ENCODE data around the gene ATG7.
"Not testable (repeated sequence)": the region's sequence is repeated elsewhere in the genome, so short reads cannot be mapped to it uniquely, and the experiment has no call there.

Gene ATG7

DNA sequence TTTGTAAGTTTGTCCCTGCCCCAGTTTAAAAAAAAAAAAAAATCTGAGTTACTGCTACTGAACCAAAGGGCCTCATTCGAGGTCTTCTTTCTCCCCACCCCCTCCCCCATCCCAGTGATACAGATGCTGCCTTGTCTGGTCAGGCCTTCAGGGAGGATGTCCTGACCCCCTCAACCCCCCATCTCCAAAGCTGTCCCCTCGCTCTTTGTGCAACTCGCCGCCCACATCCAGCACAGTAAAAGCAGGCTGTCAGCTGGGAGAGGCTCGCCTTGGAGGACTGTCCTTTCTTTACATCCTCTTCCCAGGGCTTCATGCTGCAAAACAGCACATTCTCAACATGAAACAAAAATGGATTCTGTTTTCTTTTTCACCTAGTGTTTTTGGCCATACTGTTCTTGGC, 238.2 kb downstream of the ATG7 start:
- DNase-seq (ENCODE audit: low spot score), result no peak

DNA sequence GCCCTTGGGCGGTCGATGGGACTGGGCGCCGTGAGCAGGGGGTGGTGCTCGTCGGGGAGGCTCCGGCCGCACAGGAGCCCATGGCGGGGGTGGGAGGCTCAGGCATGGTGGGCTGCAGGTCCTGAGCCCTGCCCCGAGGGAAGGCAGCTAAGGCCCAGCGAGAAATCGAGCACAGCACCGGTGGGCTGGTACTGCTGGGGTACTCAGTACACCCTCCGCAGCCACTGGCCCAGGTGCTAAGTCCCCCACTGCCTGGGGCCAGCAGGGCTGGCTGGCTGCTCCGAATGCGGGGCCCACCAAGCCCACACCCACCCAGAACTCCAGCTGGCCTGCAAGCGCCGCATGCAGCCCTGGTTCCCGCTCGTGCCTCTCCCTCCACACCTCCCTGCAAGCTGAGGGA, 239.4 kb downstream of the ATG7 start:
- DNase-seq (ENCODE audit: low spot score), result not testable (repeated sequence)

DNA sequence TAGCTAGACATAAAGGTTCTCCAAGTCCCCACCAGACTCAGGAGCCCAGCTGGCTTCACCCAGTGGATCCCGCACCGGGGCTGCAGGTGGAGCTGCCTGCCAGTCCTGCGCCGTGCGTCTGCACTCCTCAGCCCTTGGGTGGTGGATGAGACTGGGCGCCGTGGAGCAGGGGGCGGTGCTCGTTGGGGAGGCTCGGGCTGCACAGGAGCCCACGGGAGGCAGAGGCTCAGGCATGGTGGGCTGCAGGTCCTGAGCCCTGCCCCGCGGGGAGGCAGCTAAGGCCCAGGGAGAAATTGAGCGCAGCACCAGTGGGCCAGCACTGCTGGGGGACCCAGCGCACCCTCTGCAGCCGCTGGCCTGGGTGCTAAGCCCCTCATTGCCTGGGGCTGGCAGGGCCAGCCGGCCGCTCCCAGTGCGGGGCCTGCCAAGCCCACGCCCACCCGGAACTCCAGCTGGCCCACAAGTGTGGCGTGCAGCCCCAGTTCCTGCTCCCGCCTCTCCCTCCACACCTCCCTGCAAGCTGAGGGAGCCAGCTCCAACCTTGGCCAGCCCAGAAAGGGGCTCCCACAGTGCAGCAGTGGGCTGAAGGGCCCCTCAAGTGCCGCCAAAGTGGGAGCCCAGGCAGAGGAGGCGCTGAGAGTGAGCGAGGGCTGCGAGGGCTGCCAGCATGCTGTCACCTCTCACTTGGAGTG, 241.1 kb downstream of the ATG7 start:
- DNase-seq (ENCODE audit: low spot score), result not testable (repeated sequence)

DNA sequence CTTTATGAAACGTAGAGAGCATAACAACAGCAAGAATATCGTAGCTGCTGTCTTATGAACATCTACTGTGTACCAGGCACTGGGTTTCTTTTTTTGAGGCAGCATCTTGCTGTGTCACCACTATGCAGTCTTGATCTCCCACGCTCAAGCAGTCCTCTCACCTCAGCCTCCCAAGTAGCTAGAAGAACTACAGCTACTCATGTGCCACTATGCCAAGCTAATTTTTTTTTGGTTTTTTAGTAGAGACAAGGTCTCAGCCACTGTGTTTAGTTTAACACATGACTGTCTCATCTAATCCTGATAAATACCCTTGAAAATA, 241.6 kb downstream of the ATG7 start:
- DNase-seq (ENCODE audit: low spot score), result no peak

DNA sequence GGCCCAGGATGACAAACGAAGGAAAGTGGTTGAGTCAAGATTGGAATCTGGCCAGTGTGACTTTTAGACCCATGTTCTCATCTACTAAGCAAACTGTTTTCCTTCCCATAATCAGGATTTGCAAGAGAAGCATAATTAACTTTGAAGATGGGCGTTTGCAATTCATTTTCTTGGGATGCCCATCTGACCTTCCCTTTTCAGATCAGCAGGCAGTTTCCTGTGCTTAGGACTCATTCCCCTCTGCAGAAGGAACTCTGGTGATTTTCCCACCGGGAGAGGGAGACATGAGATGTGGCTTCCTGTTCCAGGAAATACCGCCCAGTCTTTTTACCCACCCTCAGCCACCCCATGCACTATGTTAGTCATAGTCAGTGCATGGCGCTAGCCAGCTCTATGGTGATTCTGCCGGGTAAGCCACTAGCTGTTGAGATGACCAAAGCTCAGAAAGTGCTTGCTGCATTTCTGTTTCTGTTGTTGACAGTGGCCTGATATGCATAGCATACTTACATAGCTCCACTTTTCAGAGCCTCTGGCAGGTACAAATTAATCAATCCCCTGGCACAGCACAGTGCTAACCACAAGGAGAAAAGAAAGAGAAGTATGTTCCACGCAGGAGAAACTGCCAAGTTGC, 242.1 kb downstream of the ATG7 start:
- DNase-seq (ENCODE audit: low spot score), result no peak

DNA sequence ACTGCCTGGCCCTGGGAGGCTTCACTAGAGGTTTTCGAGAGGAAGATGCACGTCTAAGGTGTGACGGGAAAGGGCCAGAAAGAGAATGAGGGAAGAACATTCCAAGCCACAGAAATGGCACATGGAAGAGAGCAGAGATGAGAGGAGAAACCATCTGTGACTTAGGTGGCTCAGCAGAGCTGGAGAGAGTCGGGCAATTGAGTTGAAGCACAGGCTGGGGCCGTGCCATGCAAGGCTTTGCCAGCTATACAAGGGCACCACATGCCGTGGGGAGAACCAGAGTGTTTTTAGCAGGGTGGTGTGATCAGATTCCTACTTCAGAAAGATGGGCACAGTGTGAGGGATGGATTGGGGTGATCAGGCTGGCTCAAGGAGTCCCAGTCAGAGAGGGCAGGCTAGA, 245.4 kb downstream of the ATG7 start:
- DNase-seq (ENCODE audit: low spot score), result no peak

DNA sequence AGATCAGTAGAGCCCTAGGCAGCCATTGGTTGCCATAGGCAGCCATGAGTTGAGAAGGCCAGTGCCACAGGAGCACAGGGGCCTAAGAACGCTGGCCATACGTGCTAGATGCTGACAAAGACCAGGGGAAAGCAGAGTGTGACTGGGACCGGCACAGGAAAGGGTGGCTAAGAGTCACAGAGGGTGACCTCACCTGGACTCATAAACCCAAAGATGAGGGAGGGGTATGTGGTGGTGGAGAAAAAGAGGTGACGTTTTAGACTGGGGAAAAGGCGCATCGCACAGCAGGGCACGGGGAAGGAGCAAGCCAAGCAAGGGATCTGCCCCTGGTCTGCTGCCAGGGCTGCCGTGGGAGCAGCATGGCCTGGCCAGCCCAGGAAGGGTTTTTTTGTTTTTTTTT, 249.0 kb downstream of the ATG7 start:
- DNase-seq (ENCODE audit: low spot score), result no peak

DNA sequence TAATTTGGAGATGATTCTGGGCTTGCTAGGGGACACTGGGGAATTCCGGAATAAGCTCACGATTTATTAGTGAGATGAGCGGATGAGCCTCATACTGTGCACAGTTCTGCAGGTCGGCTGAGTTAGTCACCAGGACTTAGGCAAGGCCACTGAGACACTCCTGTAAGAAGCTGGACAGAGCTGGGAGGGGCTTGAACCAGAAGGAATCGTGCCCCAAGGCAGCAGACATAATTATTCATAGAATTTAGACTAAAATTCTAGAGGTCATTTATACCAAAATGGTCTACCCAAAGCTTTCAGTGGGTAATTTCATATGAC, 250.2 kb downstream of the ATG7 start:
- no peak for DNase-seq (ENCODE audit: low spot score)

DNA sequence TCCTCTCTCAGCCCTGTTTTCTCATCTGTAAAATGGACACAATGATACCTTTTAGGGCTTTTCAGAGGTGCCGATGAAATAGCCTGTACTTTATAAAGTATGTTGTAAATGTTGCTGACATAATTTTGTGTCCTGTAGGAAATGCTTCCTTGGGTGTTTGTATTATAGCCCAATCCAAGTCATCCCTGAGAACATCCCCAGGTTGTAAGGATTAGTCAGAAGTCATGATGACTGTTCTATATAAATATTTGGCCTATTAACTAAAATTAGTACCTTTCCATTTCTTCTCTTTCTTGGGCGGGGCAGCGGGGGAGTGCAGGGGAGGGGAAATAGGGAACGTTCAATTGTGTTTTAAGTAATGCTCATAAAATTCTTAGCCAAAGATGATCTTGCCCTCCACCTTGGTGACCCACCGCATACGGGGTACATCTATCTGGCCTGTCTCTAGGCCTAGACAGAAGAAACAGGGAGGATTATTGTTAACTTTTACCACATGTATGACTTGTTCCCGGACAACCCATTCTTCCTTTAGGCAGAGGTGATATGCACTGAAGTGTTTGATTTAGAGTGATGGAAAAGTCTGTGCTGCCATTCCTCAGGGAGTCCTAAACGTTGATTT, 250.9 kb downstream of the ATG7 start:
- no peak for DNase-seq (ENCODE audit: low spot score)

DNA sequence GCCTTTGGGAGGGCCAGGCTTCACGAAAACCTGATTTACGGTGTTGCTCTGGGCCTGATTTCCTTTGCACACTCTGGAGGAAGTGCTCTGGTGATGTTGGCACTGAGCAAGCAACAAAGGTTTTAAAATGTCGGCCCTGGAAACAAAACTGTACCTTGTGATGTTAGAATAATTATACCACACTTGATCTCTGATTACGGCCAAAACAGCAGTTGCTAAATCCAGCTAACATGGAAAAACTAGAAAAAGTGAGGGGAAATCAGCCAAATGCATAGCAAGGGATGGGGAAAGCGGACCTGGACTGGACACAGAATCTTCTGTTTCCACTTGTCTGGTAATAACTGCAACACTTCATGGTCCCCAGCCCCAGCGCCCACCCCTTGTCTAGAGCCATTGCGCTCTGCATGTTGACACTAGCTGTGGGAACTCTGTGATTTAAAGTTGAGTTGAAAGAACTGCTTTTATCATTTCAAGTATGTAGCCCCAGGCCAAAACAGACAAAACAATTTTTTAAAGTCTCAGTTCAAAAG, 251.4 kb downstream of the ATG7 start:
- no peak for DNase-seq (ENCODE audit: low spot score)

DNA sequence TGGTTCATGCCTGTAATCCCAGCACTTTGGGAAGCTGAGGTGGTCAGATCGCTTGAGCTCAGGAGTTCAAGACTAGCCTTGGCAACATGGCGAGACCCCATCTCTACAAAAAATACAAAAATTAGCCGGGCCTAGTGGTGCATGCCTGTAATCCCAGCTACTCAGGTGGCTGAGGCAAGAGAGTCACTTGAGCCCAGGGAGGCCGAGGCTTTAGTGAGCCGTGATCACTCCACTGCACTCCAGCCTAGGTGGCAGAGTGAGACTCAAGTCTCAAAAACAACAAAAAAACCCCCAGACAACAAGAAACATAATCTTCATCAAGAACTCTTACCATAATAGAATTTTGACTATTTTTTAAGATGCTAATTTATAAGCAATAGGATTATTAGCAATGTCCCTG, 253.9 kb downstream of the ATG7 start:
- not testable (repeated sequence) for DNase-seq (ENCODE audit: low spot score)

DNA sequence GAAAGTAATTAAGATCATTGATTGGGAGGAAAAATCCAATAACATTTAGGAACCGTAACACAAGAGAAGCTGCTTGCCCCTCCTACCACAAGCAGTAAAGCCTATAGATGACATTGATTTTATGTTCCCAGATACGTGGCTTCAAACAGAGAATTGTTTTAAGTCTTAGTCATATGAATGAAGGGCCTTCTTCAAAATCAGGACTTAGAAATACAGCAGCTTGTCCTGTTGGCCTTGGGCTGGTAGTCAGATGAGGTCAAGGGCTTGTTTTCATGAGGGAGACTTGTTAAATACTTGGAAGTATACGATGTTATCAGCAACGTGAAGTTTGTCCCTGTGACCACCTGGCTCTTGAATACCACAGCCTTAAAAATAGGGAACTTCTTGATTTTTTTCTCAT, 257.1 kb downstream of the ATG7 start:
- DNase-seq (ENCODE audit: low spot score), result no peak

DNA sequence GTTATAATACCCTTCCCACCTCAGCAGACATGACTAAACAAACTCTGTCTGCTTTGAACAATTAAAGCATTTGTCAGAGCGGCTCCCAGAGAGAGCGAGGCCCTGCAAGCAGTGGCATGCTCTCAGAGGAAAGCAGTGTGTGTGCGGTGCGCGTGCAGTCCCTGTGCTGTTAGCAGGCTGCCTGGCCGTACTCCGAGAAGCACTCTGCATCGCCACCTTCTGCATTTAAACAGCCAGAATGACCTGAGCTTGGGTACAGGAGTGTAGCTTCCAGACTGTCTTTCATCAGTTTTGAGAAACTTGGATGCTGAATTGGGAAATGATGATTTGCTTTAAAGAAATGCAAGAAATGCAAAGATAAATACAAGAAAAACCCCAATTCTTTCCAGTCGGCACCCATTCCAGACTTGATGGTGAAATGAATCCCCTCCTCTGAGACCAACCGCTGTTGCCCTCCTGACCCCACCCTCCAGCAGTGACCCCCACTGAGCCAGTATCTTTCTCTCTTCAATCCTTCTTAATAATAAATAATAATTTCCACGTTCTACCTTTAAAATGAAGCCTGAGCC, 258.0 kb downstream of the ATG7 start:
- no peak for DNase-seq (ENCODE audit: low spot score)

DNA sequence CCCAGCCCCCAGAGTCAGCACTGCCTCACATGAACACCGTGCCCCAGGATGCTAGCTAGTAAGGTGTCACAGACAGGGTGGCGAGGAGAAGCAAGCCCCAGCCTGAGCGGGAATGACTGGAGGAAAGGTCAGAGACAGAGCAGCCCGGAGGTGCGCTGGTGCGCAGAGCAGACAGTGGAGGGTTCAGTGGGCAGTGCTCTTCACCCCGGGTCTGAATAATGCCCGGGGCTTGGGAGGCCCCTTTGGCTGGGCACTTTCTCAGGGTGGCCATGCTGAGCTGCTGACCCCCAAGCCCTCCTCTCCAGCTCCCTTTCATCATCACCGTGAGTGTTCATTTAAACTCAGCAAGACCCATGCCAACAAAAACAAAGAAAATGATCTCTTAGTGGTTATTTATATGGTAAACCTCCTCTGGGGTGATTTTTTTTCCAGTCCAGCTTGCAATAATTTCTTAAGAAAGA, 260.8 kb downstream of the ATG7 start:
- no peak for DNase-seq (ENCODE audit: low spot score)

DNA sequence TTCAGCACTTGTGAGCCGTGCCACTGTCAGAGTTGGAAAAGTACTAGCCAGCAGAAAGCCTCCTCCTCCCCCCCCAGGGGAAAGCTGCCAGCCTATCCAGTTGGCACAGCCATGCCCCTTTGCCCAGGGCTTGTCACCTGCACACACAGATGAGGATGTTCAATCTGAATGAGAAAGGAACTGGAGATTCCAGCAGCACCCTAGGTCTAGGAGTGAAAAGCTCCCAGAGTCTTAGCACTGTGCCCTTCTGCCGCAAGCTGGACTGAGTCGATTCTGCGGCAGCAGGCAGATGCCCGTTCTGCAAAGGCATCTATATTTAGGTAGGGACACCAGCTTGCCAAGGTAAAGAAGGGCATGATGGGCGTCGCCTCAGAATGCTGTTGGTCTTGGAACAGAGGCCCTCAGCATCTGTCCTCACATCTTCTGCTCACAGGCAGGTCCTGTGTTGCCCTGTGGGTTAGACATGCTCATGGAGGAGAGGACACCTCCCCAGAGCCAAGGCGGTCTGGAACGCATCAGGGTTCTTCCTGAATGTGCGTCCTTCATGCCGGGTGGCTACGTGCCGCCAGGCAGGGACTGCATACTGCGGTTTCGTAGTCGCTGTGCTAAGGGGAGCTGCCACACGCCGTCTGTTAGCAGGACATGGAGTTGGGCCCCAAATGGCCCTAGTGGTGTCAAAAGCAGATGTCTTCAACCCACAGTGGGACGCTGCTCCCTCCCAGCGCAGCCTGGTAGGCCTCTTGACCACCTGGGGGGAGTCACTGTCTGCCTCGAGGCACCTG, 262.0 kb downstream of the ATG7 start:
- no peak for DNase-seq (ENCODE audit: low spot score)

DNA sequence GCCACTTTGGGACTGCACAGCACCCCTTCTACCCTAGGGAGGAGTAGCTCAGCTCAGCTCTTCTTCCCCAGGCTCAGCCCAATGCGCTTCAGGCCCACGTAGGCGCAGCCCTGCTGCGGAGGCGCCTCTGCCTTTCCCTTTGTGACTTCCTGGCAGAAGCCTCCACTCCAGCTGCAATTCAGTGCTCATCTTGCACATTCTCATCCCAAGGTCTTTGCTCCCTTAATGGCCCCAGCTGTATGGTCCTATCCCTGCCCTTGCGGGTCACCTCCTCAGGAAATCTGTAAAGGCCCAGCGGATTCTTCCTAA, 262.6 kb downstream of the ATG7 start:
- DNase-seq (ENCODE audit: low spot score), result no peak

DNA sequence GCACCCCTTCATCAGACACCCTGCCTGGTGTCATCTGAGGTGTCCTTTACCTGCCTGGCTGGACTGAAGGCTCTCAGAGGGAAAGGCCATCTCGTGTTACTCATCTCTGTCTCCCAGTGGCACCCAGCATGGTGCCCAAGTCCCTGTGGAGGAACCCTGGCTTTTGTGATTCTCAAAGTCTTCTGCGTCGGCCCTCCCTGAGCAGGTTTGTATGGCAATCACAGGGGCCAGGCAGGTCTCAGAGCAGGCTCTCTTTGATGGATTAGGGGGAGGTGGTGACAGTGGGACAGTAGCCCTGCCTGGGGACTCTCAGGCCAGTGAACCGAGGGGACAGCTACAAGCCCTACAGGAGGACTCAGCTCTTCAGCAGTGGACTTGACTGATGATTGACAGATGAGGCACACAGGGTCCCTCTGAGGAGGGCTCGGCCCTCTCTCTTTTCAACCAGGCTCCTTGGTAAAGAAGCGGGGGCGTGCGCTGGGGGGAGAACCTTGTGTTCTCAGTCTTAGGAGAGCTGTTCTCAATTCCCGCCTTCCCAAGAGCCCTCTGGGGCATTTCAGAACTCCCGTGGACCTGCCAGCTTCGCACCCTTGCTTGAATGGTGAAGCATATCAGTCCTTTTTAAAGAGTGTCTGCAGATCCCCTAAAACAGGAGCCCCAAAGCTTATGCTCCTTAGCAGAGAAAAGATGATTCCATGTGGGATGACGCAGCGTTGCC, 263.2 kb downstream of the ATG7 start:
- no peak for DNase-seq (ENCODE audit: low spot score)

DNA sequence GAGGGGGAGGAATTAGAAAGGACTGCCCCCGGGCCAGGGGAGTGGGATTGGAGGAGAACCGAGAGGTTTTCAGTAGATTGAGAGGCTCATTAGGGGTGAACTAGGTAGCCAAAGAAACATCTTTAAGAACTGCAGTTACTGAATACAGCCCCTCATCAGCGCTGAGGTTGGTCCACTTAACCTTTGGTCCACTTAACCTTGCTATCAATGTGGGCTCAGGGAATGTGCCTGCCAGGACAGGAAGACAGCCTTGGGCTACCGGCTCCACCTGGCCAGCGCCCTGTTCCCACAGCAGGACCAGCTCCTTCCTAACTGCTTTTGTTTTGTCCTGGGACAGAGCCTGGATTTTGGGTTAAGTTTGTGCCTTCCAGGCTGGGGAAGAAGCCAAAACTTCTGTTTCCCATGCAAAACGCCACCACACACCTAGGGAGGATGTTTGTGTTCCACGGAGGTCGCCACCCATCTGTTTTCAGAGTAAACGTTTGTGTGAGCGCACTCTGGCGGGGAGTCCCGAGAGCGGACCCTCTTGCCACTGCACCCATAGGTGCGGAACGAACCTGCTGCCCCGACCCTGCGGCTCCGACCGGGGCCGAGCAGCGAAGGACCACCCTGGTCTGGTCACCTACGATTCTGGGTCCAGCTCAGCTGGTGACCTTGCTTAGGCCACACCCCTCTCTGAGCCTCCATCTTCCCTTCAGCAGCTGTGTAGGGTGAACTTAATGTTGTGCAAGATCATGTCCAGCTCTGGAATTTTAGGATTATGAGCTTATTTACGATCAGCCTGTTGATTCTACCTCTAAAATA, 264.1 kb downstream of the ATG7 start:
- DNase-seq (ENCODE audit: low spot score), result no peak

DNA sequence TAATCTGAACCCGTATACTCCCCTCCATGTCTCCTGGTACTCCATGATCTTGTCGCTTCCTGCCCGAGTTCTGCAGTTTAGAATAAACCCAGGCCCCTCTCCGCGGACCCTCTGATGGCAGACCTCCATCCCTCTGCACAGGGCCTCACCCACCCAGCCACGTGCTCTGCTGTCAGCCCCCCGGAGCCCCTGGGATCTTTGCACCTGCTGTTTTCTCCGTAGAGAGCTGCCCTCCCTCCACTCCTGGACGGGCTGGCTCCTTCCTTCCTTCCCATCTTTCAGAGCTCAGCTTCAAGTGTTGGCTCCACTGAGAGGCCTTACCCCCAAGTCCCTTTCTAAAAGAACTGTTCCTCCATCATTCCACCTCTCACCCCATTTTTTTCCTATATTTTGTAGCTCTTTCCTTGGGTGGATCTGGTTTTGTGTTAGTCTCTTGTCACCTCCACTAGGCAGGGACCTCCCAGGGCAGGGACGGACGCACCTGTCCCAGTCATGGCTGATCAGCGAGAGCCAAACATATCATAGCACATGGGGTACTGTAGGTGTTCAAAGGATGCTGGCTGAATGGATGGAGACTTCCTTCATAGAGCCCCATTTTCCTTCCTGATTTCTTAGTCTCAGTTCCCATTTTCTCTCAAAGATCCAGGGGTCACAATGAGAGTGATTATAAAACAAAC, 264.9 kb downstream of the ATG7 start:
- no peak for DNase-seq (ENCODE audit: low spot score)

DNA sequence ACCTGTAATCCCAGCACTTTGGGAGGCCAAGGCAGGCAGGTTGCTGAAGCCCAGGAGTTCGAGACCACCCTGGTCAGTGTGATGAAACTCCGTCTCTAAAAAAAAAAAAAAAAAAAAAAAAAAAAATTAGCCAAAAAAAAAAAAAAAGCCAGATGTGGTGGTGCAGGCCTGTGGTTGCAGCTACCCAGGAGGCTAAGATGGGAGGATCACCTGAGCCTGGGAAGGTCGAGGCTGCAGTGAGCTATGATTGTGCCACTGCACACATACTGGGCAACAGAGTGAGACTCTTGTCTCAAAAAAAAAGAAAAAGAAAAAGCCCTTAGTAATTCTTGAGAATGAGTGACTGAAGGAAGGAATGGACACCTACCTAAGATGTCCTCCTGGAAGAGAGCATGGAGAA, 266.4 kb downstream of the ATG7 start:
- DNase-seq (ENCODE audit: low spot score), result no peak

DNA sequence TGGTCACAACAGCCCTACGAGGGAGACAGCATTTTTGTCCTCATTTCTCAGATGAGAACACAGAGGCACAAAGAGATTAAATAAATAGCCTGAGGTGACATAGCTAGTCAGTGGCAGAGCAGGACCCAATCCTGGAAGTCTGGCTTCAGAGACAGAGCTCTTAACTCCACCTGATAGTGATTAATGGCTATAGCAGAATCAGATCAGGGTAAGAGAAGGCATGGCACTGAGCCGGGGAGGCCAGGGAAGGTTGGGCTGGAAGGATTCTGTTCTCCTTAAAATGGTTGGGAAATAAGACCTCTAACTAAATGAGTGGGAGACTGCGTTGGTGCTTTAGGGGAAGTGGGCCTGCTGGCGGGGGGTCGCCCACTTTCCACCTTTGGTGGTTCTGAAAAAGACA, 267.0 kb downstream of the ATG7 start:
- no peak for DNase-seq (ENCODE audit: low spot score)
